Measurements from ENCODE around the gene VSTM4. TPM values are rescaled to one million over a fixed set of nuclear protein-coding genes. Genes with fewer than 3 reads are reported as not detected.

The VSTM4 gene
- total RNA-seq, 1 experiment from 2014 or later = 0.07 TPM

DNA sequence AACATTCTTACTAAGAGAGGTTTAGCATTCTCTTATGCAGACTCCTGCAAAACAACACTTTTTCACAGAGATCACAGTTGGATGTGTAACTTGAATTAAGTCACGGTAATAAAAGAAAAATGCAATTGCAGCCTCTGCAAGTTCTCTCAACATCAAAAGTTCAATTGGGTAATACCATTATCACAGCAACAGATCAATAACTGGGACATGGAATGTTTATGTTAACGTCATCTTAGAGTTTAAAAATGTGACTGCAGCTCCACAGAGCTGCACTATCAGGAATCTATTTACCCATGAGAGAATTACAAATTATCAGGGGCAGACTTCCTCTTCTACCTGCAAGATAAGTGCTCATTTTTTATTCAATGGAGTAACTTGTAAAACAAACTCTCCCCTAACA is 86.7 kb downstream of the VSTM4 start:
- ATAC-seq (no peak), DNase-seq (ENCODE audit: low read depth, low spot score) (no peak)
- Histone ChIP-seq H3K4me3 (replicated peaks in 1 of 2; ENCODE audit: low read depth in 1 of 2, low read length in 2 of 2) (no peak overlapping the region), H3K4me1 (ENCODE audit: control insufficient read depth in 1 of 2, insufficient read depth in 2 of 2, low read length in 2 of 2) (no peaks in the 10 kb centered on the region), H3K4me2 (ENCODE audit: low read length) (no peak overlapping the region), H2AFZ (ENCODE audit: low read depth, low read length, poor library complexity, severe bottlenecking) (no peak overlapping the region), H3K27ac (ENCODE audit: low read depth, low read length) (no peak overlapping the region), H3K9me3 (ENCODE audit: control insufficient read depth in 1 of 2, insufficient read depth in 1 of 2, low read depth in 1 of 2, low read length in 2 of 2) (no peaks in the 10 kb centered on the region), H3K27me3 (ENCODE audit: insufficient read depth, low read length) (peaks cover 38% of the 10 kb centered on the region), H4K20me1 (ENCODE audit: insufficient read depth) (no peaks in the 10 kb centered on the region), H3K79me2 (ENCODE audit: insufficient read depth, low read length) (no peaks in the 10 kb centered on the region), H3K9ac (ENCODE audit: low read length) (no peak overlapping the region), H3K36me3 (ENCODE audit: control insufficient read depth in 1 of 2, insufficient read depth in 2 of 2, low read length in 2 of 2) (no peaks in the 10 kb centered on the region), H3K9me2 (ENCODE audit: insufficient read depth) (no peaks in the 10 kb centered on the region)
- RAD21 ChIA-PET (ENCODE audit: low non-redundant PET in 1 of 2, low total read pairs in 2 of 2, uncharacterized antibody in 2 of 2, unreplicated experiment in 2 of 2) = no interaction called here
- intact Hi-C loops (cut with micrococcal nuclease) = no loop called here
- POLR2A ChIA-PET = no interaction called here
- no peak for TF ChIP-seq JUND (IDR thresholded peaks at IDR 0.05)
- no peak for TF ChIP-seq EZH2 (IDR thresholded peaks at IDR 0.05)
- TF ChIP-seq SRF (IDR thresholded peaks at IDR 0.05; ENCODE audit: low read depth) = no peak
- TF ChIP-seq EGR1 (IDR thresholded peaks at IDR 0.05; ENCODE audit: low read depth) = no peak
- TF ChIP-seq, protein P1, sequence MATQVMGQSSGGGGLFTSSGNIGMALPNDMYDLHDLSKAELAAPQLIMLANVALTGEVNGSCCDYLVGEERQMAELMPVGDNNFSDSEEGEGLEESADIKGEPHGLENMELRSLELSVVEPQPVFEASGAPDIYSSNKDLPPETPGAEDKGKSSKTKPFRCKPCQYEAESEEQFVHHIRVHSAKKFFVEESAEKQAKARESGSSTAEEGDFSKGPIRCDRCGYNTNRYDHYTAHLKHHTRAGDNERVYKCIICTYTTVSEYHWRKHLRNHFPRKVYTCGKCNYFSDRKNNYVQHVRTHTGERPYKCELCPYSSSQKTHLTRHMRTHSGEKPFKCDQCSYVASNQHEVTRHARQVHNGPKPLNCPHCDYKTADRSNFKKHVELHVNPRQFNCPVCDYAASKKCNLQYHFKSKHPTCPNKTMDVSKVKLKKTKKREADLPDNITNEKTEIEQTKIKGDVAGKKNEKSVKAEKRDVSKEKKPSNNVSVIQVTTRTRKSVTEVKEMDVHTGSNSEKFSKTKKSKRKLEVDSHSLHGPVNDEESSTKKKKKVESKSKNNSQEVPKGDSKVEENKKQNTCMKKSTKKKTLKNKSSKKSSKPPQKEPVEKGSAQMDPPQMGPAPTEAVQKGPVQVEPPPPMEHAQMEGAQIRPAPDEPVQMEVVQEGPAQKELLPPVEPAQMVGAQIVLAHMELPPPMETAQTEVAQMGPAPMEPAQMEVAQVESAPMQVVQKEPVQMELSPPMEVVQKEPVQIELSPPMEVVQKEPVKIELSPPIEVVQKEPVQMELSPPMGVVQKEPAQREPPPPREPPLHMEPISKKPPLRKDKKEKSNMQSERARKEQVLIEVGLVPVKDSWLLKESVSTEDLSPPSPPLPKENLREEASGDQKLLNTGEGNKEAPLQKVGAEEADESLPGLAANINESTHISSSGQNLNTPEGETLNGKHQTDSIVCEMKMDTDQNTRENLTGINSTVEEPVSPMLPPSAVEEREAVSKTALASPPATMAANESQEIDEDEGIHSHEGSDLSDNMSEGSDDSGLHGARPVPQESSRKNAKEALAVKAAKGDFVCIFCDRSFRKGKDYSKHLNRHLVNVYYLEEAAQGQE (IDR thresholded peaks at IDR 0.05; ENCODE audit: low read depth) = no peak
- TF ChIP-seq CEBPB (IDR thresholded peaks at IDR 0.05; ENCODE audit: low read depth) = no peak
- no peak for TF ChIP-seq EZH2phosphoT487 (IDR thresholded peaks at IDR 0.05; ENCODE audit: borderline replicate concordance)
- no peak for TF ChIP-seq RAD21 (IDR thresholded peaks at IDR 0.05; ENCODE audit: low read depth)
- TF ChIP-seq, protein P2, sequence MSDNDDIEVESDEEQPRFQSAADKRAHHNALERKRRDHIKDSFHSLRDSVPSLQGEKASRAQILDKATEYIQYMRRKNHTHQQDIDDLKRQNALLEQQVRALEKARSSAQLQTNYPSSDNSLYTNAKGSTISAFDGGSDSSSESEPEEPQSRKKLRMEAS (IDR thresholded peaks at IDR 0.05) = no peak
- no peak for TF ChIP-seq ZFX (IDR thresholded peaks at IDR 0.05)
- TF ChIP-seq SIN3A (IDR thresholded peaks at IDR 0.05; ENCODE audit: low read depth) = no peak
- TF ChIP-seq TCF7L2 (IDR thresholded peaks at IDR 0.05; ENCODE audit: borderline replicate concordance, extremely low read depth, insufficient read depth, insufficient read length) = no peak
- TF ChIP-seq YY1 (IDR thresholded peaks at IDR 0.05; ENCODE audit: extremely low read depth, insufficient replicate concordance, low read depth, low read length) = no peak
- TF ChIP-seq, protein P3, sequence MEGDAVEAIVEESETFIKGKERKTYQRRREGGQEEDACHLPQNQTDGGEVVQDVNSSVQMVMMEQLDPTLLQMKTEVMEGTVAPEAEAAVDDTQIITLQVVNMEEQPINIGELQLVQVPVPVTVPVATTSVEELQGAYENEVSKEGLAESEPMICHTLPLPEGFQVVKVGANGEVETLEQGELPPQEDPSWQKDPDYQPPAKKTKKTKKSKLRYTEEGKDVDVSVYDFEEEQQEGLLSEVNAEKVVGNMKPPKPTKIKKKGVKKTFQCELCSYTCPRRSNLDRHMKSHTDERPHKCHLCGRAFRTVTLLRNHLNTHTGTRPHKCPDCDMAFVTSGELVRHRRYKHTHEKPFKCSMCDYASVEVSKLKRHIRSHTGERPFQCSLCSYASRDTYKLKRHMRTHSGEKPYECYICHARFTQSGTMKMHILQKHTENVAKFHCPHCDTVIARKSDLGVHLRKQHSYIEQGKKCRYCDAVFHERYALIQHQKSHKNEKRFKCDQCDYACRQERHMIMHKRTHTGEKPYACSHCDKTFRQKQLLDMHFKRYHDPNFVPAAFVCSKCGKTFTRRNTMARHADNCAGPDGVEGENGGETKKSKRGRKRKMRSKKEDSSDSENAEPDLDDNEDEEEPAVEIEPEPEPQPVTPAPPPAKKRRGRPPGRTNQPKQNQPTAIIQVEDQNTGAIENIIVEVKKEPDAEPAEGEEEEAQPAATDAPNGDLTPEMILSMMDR (IDR thresholded peaks at IDR 0.05 in 2 of 3, conservative IDR thresholded peaks at IDR 0.05 in 1 of 3; ENCODE audit: borderline replicate concordance in 1 of 3, insufficient read depth in 1 of 3, low read depth in 2 of 3, low read length in 2 of 3) = no peak
- TF ChIP-seq, protein P4, sequence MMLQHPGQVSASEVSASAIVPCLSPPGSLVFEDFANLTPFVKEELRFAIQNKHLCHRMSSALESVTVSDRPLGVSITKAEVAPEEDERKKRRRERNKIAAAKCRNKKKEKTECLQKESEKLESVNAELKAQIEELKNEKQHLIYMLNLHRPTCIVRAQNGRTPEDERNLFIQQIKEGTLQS (IDR thresholded peaks at IDR 0.05) = no peak
- no TSS peak for BruUV-seq (replicated peaks)
- CTCF ChIA-PET = no interaction called here
